Central memory CD8-positive, alpha-beta T cell (primary cell): Measurements from ENCODE around the gene ATP6V0A1.
"Not testable (repeated sequence)": the region's sequence is repeated elsewhere in the genome, so short reads cannot be mapped to it uniquely, and the experiment has no call there.

Experiments
- ATAC-seq: fragments of 150-1000 bp; cut with Tn5 transposase; replicated peaks from 2 replicates; pipeline ENCODE4 v1.10.0; 2022; ENCODE audit warnings: mild to moderate bottlenecking, moderate FRiP score, moderate number of reproducible peaks; ENCODE audit not compliant: poor library complexity, severe bottlenecking; ENCODE audit errors: extremely low read depth
- DNase-seq, 2 donors: peaks; one replicate each; pipeline ENCODE4 v3.0.0; 2021; ENCODE audit warnings: low spot score in 2 of 2
- H3K27ac Mint-ChIP-seq: one replicate; pipeline ENCODE4 v1.8.0; 2022; ENCODE audit warnings: low read depth, mild to moderate bottlenecking, moderate library complexity, mixed read lengths
- H3K27me3 Mint-ChIP-seq: one replicate; pipeline ENCODE4 v1.8.0; 2022; ENCODE audit warnings: mixed read lengths
- H3K36me3 Mint-ChIP-seq: one replicate; pipeline ENCODE4 v1.8.0; 2022; ENCODE audit warnings: mild to moderate bottlenecking, moderate library complexity, mixed read lengths; ENCODE audit not compliant: insufficient read depth
- H3K4me1 Mint-ChIP-seq: one replicate; pipeline ENCODE4 v1.8.0; 2022; ENCODE audit warnings: mixed read lengths
- H3K4me3 Mint-ChIP-seq: one replicate; pipeline ENCODE4 v1.8.0; 2022; ENCODE audit warnings: mild to moderate bottlenecking, moderate library complexity, mixed read lengths
- H3K9me3 Mint-ChIP-seq: one replicate; pipeline ENCODE4 v1.8.0; 2022; ENCODE audit warnings: mixed read lengths

The ATP6V0A1 gene

DNA sequence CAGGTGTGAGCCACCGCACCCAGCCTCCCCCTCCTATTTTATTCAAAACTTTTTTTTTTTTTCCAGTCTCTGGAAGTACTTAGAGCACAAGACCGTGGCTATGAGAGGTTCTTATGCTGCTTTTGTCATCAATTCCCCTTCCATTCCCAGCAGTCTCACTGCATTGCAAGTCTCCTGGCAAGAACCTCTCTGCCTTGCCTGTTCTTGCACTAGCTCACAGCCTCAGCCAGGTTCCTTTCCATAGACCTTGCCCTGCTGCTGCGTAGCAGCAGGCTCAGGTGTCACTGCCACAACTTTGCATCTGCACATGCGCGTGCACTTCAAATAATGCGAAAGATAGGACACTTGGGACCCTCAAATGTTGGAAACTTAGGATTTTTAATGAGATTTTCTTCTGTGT, 15.6 kb downstream of the ATP6V0A1 start:
- Mint-ChIP-seq H3K36me3 (peaks cover 4% of the 10 kb centered on the region), H3K27me3 (no peaks in the 10 kb centered on the region), H3K27ac (no peak overlapping the region), H3K9me3 (no peaks in the 10 kb centered on the region), H3K4me1 (no peaks in the 10 kb centered on the region), H3K4me3 (no peak overlapping the region)
- ATAC-seq (no peak), DNase-seq (no peak)

DNA sequence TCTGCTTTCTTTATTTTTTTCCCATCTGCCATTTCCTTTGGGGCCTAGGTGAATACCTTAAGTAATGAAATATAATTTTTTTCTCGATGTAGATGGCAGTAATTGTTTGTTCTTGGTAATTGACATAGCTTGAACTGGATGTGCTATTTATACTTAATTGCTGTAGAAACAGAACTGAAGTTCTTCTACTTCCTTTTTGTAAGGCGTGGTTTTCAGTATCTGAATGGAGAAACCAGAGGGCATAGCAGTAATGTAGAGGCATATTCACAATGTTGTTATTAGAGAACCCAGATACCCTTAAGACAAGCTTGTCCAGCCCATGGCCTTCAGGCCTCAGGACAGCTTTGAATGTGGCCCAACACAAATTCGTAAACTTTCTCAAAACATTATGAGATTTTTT, 16.4 kb downstream of the ATP6V0A1 start:
- H3K4me3 Mint-ChIP-seq, result no peak overlapping the region
- H3K27me3 Mint-ChIP-seq, result peaks cover 5% of the 10 kb centered on the region
- no peak overlapping the region for H3K27ac Mint-ChIP-seq
- H3K36me3 Mint-ChIP-seq, result peaks cover 4% of the 10 kb centered on the region
- ATAC-seq (no peak), DNase-seq (no peak)
- no peaks in the 10 kb centered on the region for H3K4me1 Mint-ChIP-seq
- H3K9me3 Mint-ChIP-seq, result no peaks in the 10 kb centered on the region

DNA sequence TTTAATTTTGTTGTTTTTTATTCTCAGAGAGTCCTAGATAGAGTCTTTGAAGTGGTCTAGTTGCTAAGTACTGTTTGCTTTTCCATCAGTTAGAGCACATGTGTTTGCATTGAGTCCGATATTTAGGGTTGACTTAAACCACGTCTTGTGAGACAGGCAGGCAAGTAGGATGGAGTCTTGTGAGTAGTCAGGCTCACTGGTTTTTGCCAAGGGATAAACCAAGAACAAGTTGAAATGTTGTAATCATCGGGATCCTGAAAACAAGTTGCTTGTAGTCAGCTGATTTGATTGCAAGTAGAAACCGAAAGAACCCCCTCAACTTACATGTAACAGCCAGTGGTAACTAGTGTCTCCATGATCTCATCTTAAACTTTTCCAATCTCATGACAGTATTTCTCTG, 17.2 kb downstream of the ATP6V0A1 start:
- DNase-seq (no peak), ATAC-seq (no peak)
- Mint-ChIP-seq H3K36me3 (peaks cover 2% of the 10 kb centered on the region), H3K9me3 (no peaks in the 10 kb centered on the region), H3K4me3 (no peak overlapping the region), H3K4me1 (no peaks in the 10 kb centered on the region), H3K27ac (no peak overlapping the region), H3K27me3 (peaks cover 10% of the 10 kb centered on the region)

DNA sequence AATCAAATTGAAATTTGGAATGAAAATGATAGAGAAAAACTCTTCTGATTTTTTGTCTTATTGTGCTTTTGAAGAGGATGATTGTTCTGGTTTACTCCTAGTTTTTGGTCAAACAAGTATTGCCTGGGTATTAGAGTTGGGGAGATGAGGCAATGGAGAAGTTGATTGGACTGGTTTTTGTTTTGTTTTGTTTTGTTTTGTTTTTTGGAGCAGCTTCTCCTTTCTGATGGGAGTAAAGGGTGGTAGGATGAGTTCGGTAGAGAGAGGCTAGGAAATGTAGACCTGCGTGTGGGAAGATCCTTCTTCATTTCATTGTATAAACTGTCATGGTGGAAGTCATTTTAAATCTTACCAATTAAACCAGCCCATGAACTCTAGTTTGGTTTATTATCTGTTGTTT, 17.7 kb downstream of the ATP6V0A1 start:
- no peak for DNase-seq
- peaks cover 2% of the 10 kb centered on the region for H3K36me3 Mint-ChIP-seq
- H3K4me1 Mint-ChIP-seq, result no peaks in the 10 kb centered on the region
- no peak overlapping the region for H3K27ac Mint-ChIP-seq
- no peaks in the 10 kb centered on the region for H3K9me3 Mint-ChIP-seq
- H3K4me3 Mint-ChIP-seq, result no peak overlapping the region
- peaks cover 10% of the 10 kb centered on the region for H3K27me3 Mint-ChIP-seq
- no peak for ATAC-seq

DNA sequence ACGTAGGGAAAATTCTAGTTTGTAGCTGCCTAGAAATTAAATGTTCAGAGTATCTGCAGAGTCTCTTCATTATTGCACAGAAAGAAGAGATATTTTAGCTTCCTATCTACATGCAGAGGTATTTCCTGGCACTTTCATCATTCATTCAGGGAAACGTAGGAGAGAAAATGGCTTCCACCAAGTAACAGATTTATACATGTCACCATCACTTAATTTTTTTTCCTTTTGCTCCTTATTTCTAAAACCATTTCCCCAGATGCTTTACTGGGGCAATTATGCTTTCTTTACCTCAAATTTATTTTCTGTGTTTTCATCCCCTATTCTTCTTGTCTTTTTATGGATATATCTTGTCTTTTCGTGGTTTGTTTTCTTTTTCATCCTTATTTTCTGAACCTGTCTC, 18.5 kb downstream of the ATP6V0A1 start:
- peaks cover 10% of the 10 kb centered on the region for H3K27me3 Mint-ChIP-seq
- H3K4me1 Mint-ChIP-seq, result no peaks in the 10 kb centered on the region
- H3K36me3 Mint-ChIP-seq, result peaks cover 2% of the 10 kb centered on the region
- DNase-seq (no peak), ATAC-seq (no peak)
- H3K4me3 Mint-ChIP-seq, result no peak overlapping the region
- no peaks in the 10 kb centered on the region for H3K9me3 Mint-ChIP-seq
- H3K27ac Mint-ChIP-seq, result no peak overlapping the region

DNA sequence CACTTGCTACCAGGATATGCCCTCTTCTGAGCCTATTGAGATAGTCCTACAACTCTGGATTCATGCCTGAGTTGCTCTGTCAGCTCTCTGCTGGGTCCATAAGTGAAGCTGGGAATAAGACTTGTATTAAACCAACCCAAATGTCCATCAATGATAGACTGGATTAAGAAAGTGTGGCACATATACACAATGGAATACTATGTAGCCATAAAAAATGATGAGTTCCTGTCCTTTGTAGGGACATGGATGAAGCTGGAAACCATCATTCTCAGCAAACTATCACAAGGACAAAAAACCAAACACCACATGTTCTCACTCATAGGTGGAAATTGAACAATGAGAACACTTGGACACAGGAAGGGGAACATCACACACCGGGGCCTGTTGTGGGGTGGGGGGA, 19.1 kb downstream of the ATP6V0A1 start:
- ATAC-seq, H3K4me3 Mint-ChIP-seq, H3K4me1 Mint-ChIP-seq, H3K9me3 Mint-ChIP-seq, H3K36me3 Mint-ChIP-seq, H3K27me3 Mint-ChIP-seq, DNase-seq, H3K27ac Mint-ChIP-seq: not testable (repeated sequence)

DNA sequence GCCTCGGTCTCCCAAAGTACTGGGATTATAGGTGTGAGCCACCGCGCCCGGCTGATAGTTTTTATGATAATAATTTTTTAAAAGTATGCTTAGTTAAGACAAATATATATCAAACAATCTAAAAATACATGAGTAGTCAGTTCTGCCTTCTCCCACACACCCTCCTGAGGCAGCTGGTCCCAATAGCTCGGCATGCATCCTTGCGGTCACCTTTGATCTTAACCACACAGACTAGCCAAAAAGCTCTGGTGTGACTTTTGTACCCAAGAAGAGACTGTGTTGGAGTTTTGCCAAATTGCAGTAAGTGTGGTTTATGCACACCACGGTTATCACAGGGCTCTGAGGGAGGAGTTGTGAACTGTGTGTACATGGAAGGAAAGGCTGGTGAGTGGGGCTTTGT, 25.6 kb downstream of the ATP6V0A1 start:
- Mint-ChIP-seq H3K4me1 (peaks cover 25% of the 10 kb centered on the region), H3K27me3 (peaks cover 14% of the 10 kb centered on the region), H3K9me3 (no peaks in the 10 kb centered on the region), H3K4me3 (peak overlapping the region; percentile 59), H3K27ac (peak overlapping the region; percentile 86), H3K36me3 (peaks cover 11% of the 10 kb centered on the region)
- DNase-seq (peak; percentile 58 to 87), ATAC-seq (peak; percentile 98)

DNA sequence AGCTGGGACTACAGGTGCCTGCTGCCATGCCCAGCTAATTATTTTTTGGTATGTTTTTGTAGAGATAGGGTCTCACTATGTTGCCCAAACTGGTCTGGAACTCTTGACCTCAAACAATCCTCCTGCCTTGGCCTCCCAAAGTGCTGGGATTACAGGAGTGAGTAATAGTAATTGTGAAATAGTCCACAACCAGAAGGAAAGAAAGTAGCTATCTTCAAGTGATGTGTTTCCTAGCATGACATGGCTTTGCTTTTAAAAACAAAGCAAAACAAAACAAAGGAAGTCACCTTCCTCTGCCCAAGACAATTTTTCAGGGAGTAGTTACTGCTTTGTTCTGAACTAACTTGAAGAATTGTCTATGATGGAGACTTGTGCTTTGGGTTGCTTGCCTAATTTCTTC, 27.0 kb downstream of the ATP6V0A1 start:
- Mint-ChIP-seq H3K27ac (no peak overlapping the region), H3K27me3 (peaks cover 14% of the 10 kb centered on the region), H3K9me3 (no peaks in the 10 kb centered on the region), H3K4me3 (no peak overlapping the region), H3K36me3 (peaks cover 13% of the 10 kb centered on the region), H3K4me1 (peaks cover 25% of the 10 kb centered on the region)
- DNase-seq (no peak), ATAC-seq (no peak)

DNA sequence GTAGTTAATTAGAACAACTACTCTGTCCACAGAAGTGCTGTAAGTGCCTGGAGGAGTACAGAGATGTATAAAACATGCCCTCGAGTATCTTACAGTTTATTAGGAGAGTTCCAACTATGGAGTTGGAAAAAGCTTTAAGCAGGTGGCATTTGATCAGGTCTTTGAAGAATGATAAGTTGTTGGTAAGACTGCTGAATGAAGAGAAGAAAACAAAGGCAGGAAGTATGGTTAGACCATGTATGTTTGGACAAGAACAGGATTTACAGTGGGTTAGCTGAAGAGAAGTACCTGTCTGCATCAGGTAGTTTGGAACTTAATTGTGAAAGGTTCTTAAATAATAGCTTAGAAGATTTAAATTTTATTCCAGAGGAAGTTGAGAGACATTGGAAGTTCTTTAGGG, 29.4 kb downstream of the ATP6V0A1 start:
- DNase-seq, result no peak
- H3K9me3 Mint-ChIP-seq, result no peaks in the 10 kb centered on the region
- H3K4me1 Mint-ChIP-seq, result peaks cover 25% of the 10 kb centered on the region
- no peak overlapping the region for H3K4me3 Mint-ChIP-seq
- peaks cover 17% of the 10 kb centered on the region for H3K36me3 Mint-ChIP-seq
- no peak for ATAC-seq
- peaks cover 14% of the 10 kb centered on the region for H3K27me3 Mint-ChIP-seq
- H3K27ac Mint-ChIP-seq, result no peak overlapping the region

DNA sequence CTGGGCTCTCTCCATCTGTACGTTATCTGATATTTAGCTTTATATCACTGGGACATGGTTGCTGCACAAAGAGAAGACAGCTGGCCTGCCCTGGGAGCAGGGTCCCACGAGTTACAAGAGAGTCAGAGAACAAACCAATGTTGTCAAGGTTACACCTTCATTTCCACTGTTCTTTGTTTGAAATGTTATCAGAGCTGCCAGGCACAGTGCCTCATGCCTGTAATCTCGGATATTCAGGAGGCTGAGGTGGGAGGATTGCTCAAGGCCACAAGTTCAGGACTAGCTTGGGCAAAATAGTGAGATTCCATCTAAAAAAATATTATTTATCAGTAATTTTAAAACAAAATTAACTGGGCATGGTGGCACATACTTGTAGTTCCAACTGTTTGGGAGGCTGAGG, 34.6 kb downstream of the ATP6V0A1 start:
- Mint-ChIP-seq H3K4me1 (peaks cover 16% of the 10 kb centered on the region), H3K27ac (no peak overlapping the region), H3K36me3 (peaks cover 19% of the 10 kb centered on the region), H3K9me3 (no peaks in the 10 kb centered on the region), H3K4me3 (no peak overlapping the region), H3K27me3 (peaks cover 14% of the 10 kb centered on the region)
- DNase-seq (no peak), ATAC-seq (no peak)

DNA sequence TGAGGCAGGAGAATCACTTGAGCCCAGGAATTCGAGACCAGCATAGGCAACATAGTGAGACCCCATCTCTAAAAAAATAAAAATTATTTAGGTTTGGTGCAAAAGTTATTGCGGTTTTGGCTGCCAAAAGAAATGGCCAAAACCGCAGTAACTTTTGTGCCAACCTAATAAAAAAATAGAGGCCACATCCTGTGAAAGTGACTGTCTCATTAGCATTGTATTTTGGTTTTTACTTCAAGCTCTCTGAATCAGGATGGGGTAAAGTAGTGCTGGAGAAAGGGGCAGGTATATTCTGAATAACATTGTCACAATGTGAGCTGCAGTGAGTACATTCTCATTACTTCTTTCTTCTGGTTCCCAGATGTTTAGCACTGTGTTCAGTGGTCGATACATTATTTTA, 36.0 kb downstream of the ATP6V0A1 start:
- H3K36me3 Mint-ChIP-seq, result peaks cover 18% of the 10 kb centered on the region
- DNase-seq (no peak), ATAC-seq (peak; percentile 32)
- H3K27me3 Mint-ChIP-seq, result peaks cover 6% of the 10 kb centered on the region
- H3K4me1 Mint-ChIP-seq, result peaks cover 15% of the 10 kb centered on the region
- no peaks in the 10 kb centered on the region for H3K9me3 Mint-ChIP-seq
- no peak overlapping the region for H3K27ac Mint-ChIP-seq
- no peak overlapping the region for H3K4me3 Mint-ChIP-seq

DNA sequence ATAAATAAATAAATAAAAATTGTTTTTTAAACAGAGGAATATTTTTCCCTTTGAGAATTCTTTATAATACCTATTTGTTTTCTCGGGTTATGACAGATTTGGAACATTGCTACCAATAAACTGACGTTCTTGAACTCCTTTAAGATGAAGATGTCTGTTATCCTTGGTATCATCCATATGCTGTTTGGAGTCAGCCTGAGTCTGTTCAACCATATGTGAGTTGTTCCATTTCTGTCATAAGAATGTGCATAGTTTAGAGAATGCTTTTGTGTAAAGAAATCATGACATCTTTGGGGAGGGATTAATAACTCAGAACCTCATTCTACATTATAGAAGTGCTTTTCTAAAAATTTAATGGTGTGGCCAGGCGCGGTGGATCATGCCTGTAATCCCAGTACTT, 40.1 kb downstream of the ATP6V0A1 start:
- peaks cover 15% of the 10 kb centered on the region for H3K4me1 Mint-ChIP-seq
- no peaks in the 10 kb centered on the region for H3K9me3 Mint-ChIP-seq
- H3K27ac Mint-ChIP-seq, result no peak overlapping the region
- H3K27me3 Mint-ChIP-seq, result no peaks in the 10 kb centered on the region
- DNase-seq (no peak), ATAC-seq (no peak)
- H3K36me3 Mint-ChIP-seq, result peaks cover 10% of the 10 kb centered on the region
- H3K4me3 Mint-ChIP-seq, result no peak overlapping the region

DNA sequence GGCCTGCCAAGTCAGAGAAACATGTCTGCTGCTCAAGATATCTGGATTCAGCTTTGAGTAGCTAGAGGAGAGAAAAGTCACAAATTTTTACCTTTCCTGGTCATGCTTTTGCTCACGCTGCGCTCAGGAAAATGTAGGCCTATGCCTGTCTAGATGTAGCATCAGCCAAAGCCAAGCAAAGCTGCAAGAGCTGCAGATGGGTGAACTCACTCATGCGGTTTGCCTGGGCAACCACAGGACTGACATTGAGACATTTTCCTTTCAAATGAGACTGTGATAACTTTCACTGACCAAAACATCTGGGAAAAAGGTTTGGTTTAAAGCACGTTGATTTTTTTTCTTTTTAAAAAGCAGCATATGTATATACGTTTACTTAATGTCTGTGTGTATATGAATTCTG, 43.4 kb downstream of the ATP6V0A1 start:
- ATAC-seq (no peak), DNase-seq (no peak)

DNA sequence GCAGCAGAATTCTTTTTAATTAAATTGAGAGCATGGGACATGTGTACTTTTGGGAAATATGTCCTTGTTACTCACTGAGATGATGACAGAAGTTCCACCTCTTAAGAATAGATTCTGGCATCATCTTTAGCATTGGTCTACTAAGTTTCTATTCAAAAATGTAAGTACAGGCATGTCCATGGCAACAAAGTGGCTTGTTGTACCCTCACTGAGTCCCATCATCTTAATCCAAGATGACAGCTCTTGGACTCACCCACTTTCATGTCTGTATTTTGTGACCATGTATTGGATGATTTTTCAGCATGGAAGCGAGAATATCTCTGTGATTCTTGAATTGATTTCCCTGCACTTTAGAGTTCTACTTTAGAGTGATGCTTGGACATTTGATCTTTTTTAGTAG, 44.2 kb downstream of the ATP6V0A1 start:
- Mint-ChIP-seq H3K36me3 (peaks cover 1% of the 10 kb centered on the region), H3K4me3 (no peak overlapping the region), H3K27ac (no peak overlapping the region), H3K9me3 (no peaks in the 10 kb centered on the region), H3K27me3 (peaks cover 6% of the 10 kb centered on the region), H3K4me1 (no peaks in the 10 kb centered on the region)
- no peak for DNase-seq
- ATAC-seq, result no peak

More for the DNA sequence above, 43.4 kb downstream of the ATP6V0A1 start:
- Mint-ChIP-seq H3K36me3 (peaks cover 1% of the 10 kb centered on the region), H3K27me3 (no peaks in the 10 kb centered on the region), H3K9me3 (no peaks in the 10 kb centered on the region), H3K27ac (no peak overlapping the region), H3K4me3 (no peak overlapping the region), H3K4me1 (no peaks in the 10 kb centered on the region)
